GM21360 (cell line): ENCODE data around the gene PCYT2.

ENCODE experiments used
- ATAC-seq: cut with Tn5 transposase; IDR thresholded peaks from one replicate; pipeline ENCODE4 v1.9.1; 2021; ENCODE audit warnings: mild to moderate bottlenecking, moderate library complexity; ENCODE audit not compliant: unreplicated experiment

PCYT2 gene

GRCh38 chr17:81914103-81914850 is 3.1 kb upstream of the PCYT2 start:
- no peak for ATAC-seq

- no peak for ATAC-seq
Observed at GRCh38 chr17:81913394-81914102, 2.3 kb upstream of the PCYT2 start.

GRCh38 chr17:81912441-81913309 is 1.5 kb upstream of the PCYT2 start:
- no peak for ATAC-seq

- no peak for ATAC-seq
Observed at GRCh38 chr17:81911969-81912368, 770 bp upstream of the PCYT2 start.

- ATAC-seq: peak; percentile 17
Observed at GRCh38 chr17:81910840-81911276, 341 bp downstream of the PCYT2 start.

- ATAC-seq: no peak
Observed at GRCh38 chr17:81909966-81910839, 996 bp downstream of the PCYT2 start.

- no peak for ATAC-seq
Observed at GRCh38 chr17:81909231-81909630, 2.0 kb downstream of the PCYT2 start.

- no peak for ATAC-seq
Observed at GRCh38 chr17:81908793-81909192, 2.4 kb downstream of the PCYT2 start.

- no peak for ATAC-seq
Observed at GRCh38 chr17:81907219-81908145, 3.7 kb downstream of the PCYT2 start.

GRCh38 chr17:81906476-81907218 is 4.6 kb downstream of the PCYT2 start:
- no peak for ATAC-seq

- ATAC-seq: no peak
Observed at GRCh38 chr17:81905993-81906392, 5.2 kb downstream of the PCYT2 start.

- no peak for ATAC-seq
Observed at GRCh38 chr17:81905424-81905875, 5.7 kb downstream of the PCYT2 start.

GRCh38 chr17:81904600-81905423 is 6.4 kb downstream of the PCYT2 start:
- ATAC-seq: no peak

GRCh38 chr17:81903896-81904599 is 7.2 kb downstream of the PCYT2 start:
- no peak for ATAC-seq

GRCh38 chr17:81903415-81903831 is 7.8 kb downstream of the PCYT2 start:
- ATAC-seq: no peak

- ATAC-seq: no peak
Observed at GRCh38 chr17:81902653-81903414, 8.4 kb downstream of the PCYT2 start.
